IMR-90 (cell line): Measurements from ENCODE around the gene LRRC9. TPM values are rescaled to one million over a fixed set of nuclear protein-coding genes. Genes with fewer than 3 reads are reported as not detected.

ENCODE experiments used
- ATAC-seq: fragments of 200-7000 bp; cut with Tn5 transposase; 2 replicates; pipeline ENCODE4 v1.9.1; 2020; ENCODE audit warnings: low read depth, mild to moderate bottlenecking, moderate library complexity
- BruUV-seq: library from RNA; stranded (reverse); fragments of 400-500 nt; replicated peaks from 2 replicates; lab custom pipeline; 2021; lab: Mats Ljungman, UMichigan
- CTCF ChIA-PET: fragments of 300-600 bp; formaldehyde crosslinking; extraction: SDS; loops from one replicate; lab custom pipeline; 2021; ENCODE audit warnings: antibody characterized with exemption; lab: Yijun Ruan, JAX
- POLR2A ChIA-PET: fragments of 300-600 bp; sonication (Branson Sonifier 250); formaldehyde crosslinking; loops from one replicate; lab custom pipeline; 2022; ENCODE audit warnings: antibody characterized with exemption; ENCODE audit not compliant: unreplicated experiment; lab: Charles Lee
- DNase-seq: peaks from one replicate; pipeline ENCODE4 v3.0.0; 2013
- H2AFZ ChIP-seq: replicated peaks from 2 replicates; pipeline ENCODE3; 2013; ENCODE audit warnings: low read length, mild to moderate bottlenecking; ENCODE audit not compliant: poor library complexity
- H2AK5ac ChIP-seq: 2 replicates; pipeline ENCODE4 v1.6.1; 2013; ENCODE audit warnings: low read depth, low read length, inconsistent platforms
- H2AK9ac ChIP-seq: replicated peaks from 2 replicates; pipeline ENCODE3; 2013; ENCODE audit warnings: mild to moderate bottlenecking, low read depth, low read length, moderate library complexity; ENCODE audit not compliant: poor library complexity
- H2BK120ac ChIP-seq: 2 replicates; pipeline ENCODE4 v1.6.1; 2013; ENCODE audit warnings: low read depth, low read length, inconsistent platforms
- H2BK15ac ChIP-seq: 3 replicates; pipeline ENCODE4 v1.6.1; 2013; ENCODE audit warnings: low read depth, low read length, inconsistent platforms
- H2BK20ac ChIP-seq: 2 replicates; pipeline ENCODE4 v1.6.1; 2013; ENCODE audit warnings: low read depth, mild to moderate bottlenecking, inconsistent platforms, low read length, moderate library complexity
- H2BK5ac ChIP-seq: 2 replicates; pipeline ENCODE4 v1.6.1; 2013; ENCODE audit warnings: mild to moderate bottlenecking, low read depth, low read length, inconsistent platforms; ENCODE audit not compliant: poor library complexity, severe bottlenecking
- H3K14ac ChIP-seq: replicated peaks from 2 replicates; pipeline ENCODE4 v1.6.1; 2013; ENCODE audit warnings: low read depth, low read length, inconsistent platforms
- H3K18ac ChIP-seq: 2 replicates; pipeline ENCODE4 v1.6.1; 2013; ENCODE audit warnings: low read depth, low read length, control low read depth
- H3K23ac ChIP-seq: 2 replicates; pipeline ENCODE4 v1.6.1; 2013; ENCODE audit warnings: low read depth, low read length, inconsistent platforms
- H3K27ac ChIP-seq: 2 replicates; pipeline ENCODE4 v1.5.1; 2013; ENCODE audit warnings: mild to moderate bottlenecking, control low read depth, low read length; ENCODE audit not compliant: insufficient read depth
- H3K27me3 ChIP-seq: 2 replicates; pipeline ENCODE4 v1.6.1; 2013; ENCODE audit warnings: low read length; ENCODE audit not compliant: control insufficient read depth, insufficient read depth
- H3K36me3 ChIP-seq: 2 replicates; pipeline ENCODE4 v1.6.1; 2013; ENCODE audit warnings: low read length, mixed read lengths; ENCODE audit not compliant: control insufficient read depth, insufficient read depth
- H3K4ac ChIP-seq: 2 replicates; pipeline ENCODE4 v1.6.1; 2013; ENCODE audit warnings: low read depth, low read length, inconsistent platforms
- H3K4me1 ChIP-seq: 2 replicates; pipeline ENCODE4 v1.6.1; 2013; ENCODE audit warnings: low read length, mixed read lengths; ENCODE audit not compliant: control insufficient read depth, insufficient read depth
- H3K4me2 ChIP-seq: 2 replicates; pipeline ENCODE4 v1.6.1; 2013; ENCODE audit warnings: low read depth, mild to moderate bottlenecking, control low read depth, low read length, moderate library complexity
- H3K4me3 ChIP-seq: 2 replicates; pipeline ENCODE4 v1.5.1; 2013; ENCODE audit warnings: low read depth, mild to moderate bottlenecking, control low read depth, low read length, moderate library complexity; ENCODE audit not compliant: insufficient read depth
- H3K56ac ChIP-seq: 2 replicates; pipeline ENCODE4 v1.6.1; 2013; ENCODE audit warnings: low read length, inconsistent platforms; ENCODE audit not compliant: insufficient read depth; ENCODE audit errors: extremely low read depth
- H3K79me1 ChIP-seq, 2 experiments: 2 replicates each; pipeline ENCODE4 v1.6.1; 2013; ENCODE audit warnings: low read length in 2 of 2, inconsistent platforms in 1 of 2, low read depth in 1 of 2
- H3K9ac ChIP-seq: 2 replicates; pipeline ENCODE4 v1.6.1; 2013; ENCODE audit warnings: low read depth, low read length, control low read depth
- H3K9me1 ChIP-seq: 2 replicates; pipeline ENCODE4 v1.6.1; 2013; ENCODE audit warnings: low read length, inconsistent platforms; ENCODE audit not compliant: insufficient read depth
- H3K9me3 ChIP-seq: 2 replicates; pipeline ENCODE4 v1.6.1; 2013; ENCODE audit warnings: low read length; ENCODE audit not compliant: control insufficient read depth, insufficient read depth
- H4K20me1 ChIP-seq: 2 replicates; pipeline ENCODE4 v1.6.1; 2013; ENCODE audit warnings: low read length, inconsistent platforms; ENCODE audit not compliant: insufficient read depth
- H4K5ac ChIP-seq: 2 replicates; pipeline ENCODE4 v1.6.1; 2013; ENCODE audit warnings: mild to moderate bottlenecking, low read depth, low read length, control low read depth
- H4K8ac ChIP-seq, 2 experiments: 2 replicates each; pipeline ENCODE4 v1.6.1; 2013; ENCODE audit warnings: low read depth in 2 of 2, low read length in 2 of 2, control low read depth in 1 of 2, inconsistent platforms in 1 of 2
- H4K91ac ChIP-seq: 2 replicates; pipeline ENCODE4 v1.6.1; 2013; ENCODE audit warnings: low read depth, low read length, inconsistent platforms; ENCODE audit not compliant: insufficient read depth
- MAFK ChIP-seq: IDR thresholded peaks from 2 replicates; pipeline ENCODE4 v1.6.1; 2012; ENCODE audit warnings: low read depth, low read length, improper control_type of control experiment
- MAZ ChIP-seq: IDR thresholded peaks from 2 replicates; pipeline ENCODE4 v1.6.1; 2012; ENCODE audit warnings: low read depth, mild to moderate bottlenecking, low read length, improper control_type of control experiment, moderate library complexity, borderline replicate concordance
- MXI1 ChIP-seq: IDR thresholded peaks from 2 replicates; pipeline ENCODE4 v1.6.1; 2012; ENCODE audit warnings: low read depth, mild to moderate bottlenecking, low read length, moderate library complexity, borderline replicate concordance
- WGBS, 2 experiments: methylation state at CpG; one replicate each; pipeline versions ENCODE4 v1.1.5 to v1.1.7; 2013; ENCODE audit warnings: missing lambda C conversion rate in 2 of 2; ENCODE audit not compliant: insufficient read length in 1 of 2; ENCODE audit errors: extremely low coverage in 2 of 2; 5-methylcytosine and 5-hydroxymethylcytosine counted together
- dilution Hi-C: fragments of 300-500 bp; cut with HindIII; formaldehyde crosslinking; loops from one replicate; pipeline ENCODE4 v1.14.3; 2018; ENCODE audit warnings: low sequenced_read_pairs; ENCODE audit not compliant: unreplicated experiment
- in situ Hi-C: fragments of 300-500 bp; cut with MboI; formaldehyde crosslinking; loops from 3 replicates; pipeline ENCODE4 v1.14.3; 2019; ENCODE audit warnings: low sequenced_read_pairs, inconsistent platforms, mixed read lengths
- intact Hi-C: fragments of 100-400 bp; cut with micrococcal nuclease; formaldehyde crosslinking; loops from 2 replicates; pipeline ENCODE4 v1.10.0; 2022
- polyA plus RNA-seq, 3 experiments: library from polyadenylated mRNA; depleted of rRNA; stranded (reverse); fragments of >200 nt; gene quantifications; 2 replicates each; pipeline ENCODE4 v1.2.3, GENCODE V29; 2012; ENCODE audit warnings: low replicate concordance in 1 of 3
- total RNA-seq: library from RNA; depleted of rRNA; stranded (reverse); fragments of >200 nt; gene quantifications from 2 replicates; pipeline ENCODE4 v1.2.3, GENCODE V29; 2012

Gene LRRC9
- total and polyA plus RNA-seq, 2 of the 4 experiments (the other 2 are of a cell fraction) = not detected

- Histone ChIP-seq H4K8ac (no peak within 1 kb of the TSS), H3K27ac (no peak within 1 kb of the TSS), H3K4me2 (peak within 1 kb of the TSS; percentile 100), H3K56ac (no peak within 1 kb of the TSS), H3K18ac (no peak within 1 kb of the TSS), H3K23ac (no peak within 1 kb of the TSS), H2AFZ (peak within 1 kb of the TSS; percentile 91), H3K4me3 (peak within 1 kb of the TSS; percentile 69), H2BK20ac (no peak within 1 kb of the TSS), H4K5ac (no peak within 1 kb of the TSS), H3K4me1 (no peaks in the 10 kb centered on the region; the same call in 1 of the 2 replicates), H3K79me1 (no peaks in the 10 kb centered on the region), H4K20me1 (no peaks in the 10 kb centered on the region), H2BK5ac (no peak within 1 kb of the TSS), H3K4ac (no peak within 1 kb of the TSS), H3K9ac (no peak within 1 kb of the TSS), H3K36me3 (no peaks in the 10 kb centered on the region), H3K14ac (no peak within 1 kb of the TSS), H4K91ac (no peak within 1 kb of the TSS), H3K9me1 (no peaks in the 10 kb centered on the region), H3K27me3 (peaks cover 24% of the 10 kb centered on the region), H2AK5ac (no peak within 1 kb of the TSS), H2BK15ac (no peak within 1 kb of the TSS), H3K9me3 (no peaks in the 10 kb centered on the region), H2BK120ac (no peak within 1 kb of the TSS), H2AK9ac (peak within 1 kb of the TSS; percentile 73)
- in situ Hi-C loops = no loop called here
- TF ChIP-seq MXI1 (no peak), MAFK (no peak), MAZ (0 out of 2 replicates have a peak, but pooled peaks have one; percentile 26)
- DNase-seq (peak; percentile 29), ATAC-seq (peak; percentile 97)
- 1% methylated on average over 35 of the region's 84 CpGs; no CpG with 5 or more reads in 1 of the 2 experiments for WGBS, 2 experiments
- no TSS peak for BruUV-seq
- dilution Hi-C loops = no loop called here
- intact Hi-C loops = no loop called here
- ChIA-PET CTCF (interaction anchor here (0.6 to 1.1 kb wide), 2 partner anchors 27 to 124 kb away, joined by 4 to 9 read pairs; no protein-coding TSS in a partner anchor), POLR2A (no interaction called here)
Measured at GRCh38 chr14:59870277-59871165, 49.4 kb upstream of the LRRC9 start, which contains the start of gene RTN1. Gene RTN1 (minus strand): TSS chr14:59870776. CDS start chr14:59870630, 146 bp downstream.
